Measurements from ENCODE around the gene GINS2. TPM values are rescaled to one million over a fixed set of nuclear protein-coding genes. Genes with fewer than 3 reads are reported as not detected.

Gene GINS2
- total RNA-seq, 6 experiments from 2014 or later: 11.8 to 24.6 (median 21.0) TPM

DNA sequence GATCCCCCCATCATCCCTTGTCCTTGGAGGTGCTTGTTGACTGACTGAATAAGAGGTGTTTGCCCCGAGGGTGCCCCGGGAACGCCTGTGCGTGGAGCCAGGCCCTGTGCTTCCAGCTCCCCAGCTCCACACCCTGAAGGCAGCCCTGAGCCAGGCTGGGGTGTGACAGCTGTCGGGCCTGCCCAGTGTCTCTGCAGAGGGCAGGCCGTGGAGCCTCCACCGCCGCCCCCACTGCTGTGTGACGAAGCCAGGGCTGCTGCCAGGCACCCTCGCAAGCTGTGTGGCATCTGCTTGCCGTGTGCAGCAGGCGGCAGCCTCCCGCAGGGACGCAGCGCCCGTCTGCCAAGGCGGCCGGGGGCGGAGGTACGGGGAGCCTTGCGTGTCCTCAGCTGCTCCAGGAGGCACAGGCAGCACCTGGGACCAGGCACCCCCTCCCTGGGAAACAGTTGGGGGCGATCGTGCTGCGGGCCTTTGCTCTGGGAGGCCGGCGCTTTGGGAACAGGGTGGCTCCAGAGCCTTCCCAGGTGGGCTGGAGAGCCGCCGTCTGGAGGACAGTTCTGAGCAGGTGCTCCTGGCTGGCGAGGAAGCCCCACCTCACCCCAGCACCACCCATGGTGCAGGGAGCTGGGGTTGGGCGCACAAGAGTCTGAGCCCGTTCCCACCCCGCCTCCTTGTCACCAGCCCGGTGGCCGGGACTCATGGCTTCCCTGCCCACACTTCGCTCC, 49.1 kb downstream of the GINS2 start:
- Mint-ChIP-seq H3K36me3 (ENCODE audit: low read depth) (no peaks in the 10 kb centered on the region), H3K27ac (no peak overlapping the region)

GRCh38 chr16:85638695-85639409, 49.9 kb downstream of the GINS2 start:
- no peak for TF ChIP-seq CTCF (IDR thresholded peaks at IDR 0.05)
- no peaks in the 10 kb centered on the region for H3K4me1 Mint-ChIP-seq (ENCODE audit: low read depth)
- no peaks in the 10 kb centered on the region for H3K36me3 Mint-ChIP-seq (ENCODE audit: low read depth)
- no peaks in the 10 kb centered on the region for H3K9me3 Mint-ChIP-seq
- DNase-seq: no peak
- H3K27me3 Mint-ChIP-seq (ENCODE audit: insufficient read depth): peaks cover 2% of the 10 kb centered on the region; the same call in 1 of the 2 replicates
- H3K4me3 Mint-ChIP-seq: no peak overlapping the region
- H3K27ac Mint-ChIP-seq: no peak overlapping the region

More for the DNA sequence above, 49.1 kb downstream of the GINS2 start:
- Mint-ChIP-seq H3K4me3 (no peak overlapping the region), H3K27me3 (ENCODE audit: insufficient read depth) (peaks cover 5% of the 10 kb centered on the region), H3K9me3 (no peaks in the 10 kb centered on the region), H3K4me1 (ENCODE audit: low read depth) (no peaks in the 10 kb centered on the region)
- no peak for DNase-seq
- TF ChIP-seq CTCF (IDR thresholded peaks at IDR 0.05): no peak

- Mint-ChIP-seq H3K9me3 (no peaks in the 10 kb centered on the region), H3K4me1 (ENCODE audit: low read depth) (no peaks in the 10 kb centered on the region), H3K27ac (no peak overlapping the region), H3K4me3 (no peak overlapping the region), H3K36me3 (ENCODE audit: low read depth) (no peaks in the 10 kb centered on the region), H3K27me3 (ENCODE audit: insufficient read depth) (peaks cover 2% of the 10 kb centered on the region; the same call in 1 of the 2 replicates)
- TF ChIP-seq CTCF (IDR thresholded peaks at IDR 0.05): no peak
- no peak for DNase-seq
Measured at GRCh38 chr16:85637808-85638647, 50.7 kb downstream of the GINS2 start.

DNA sequence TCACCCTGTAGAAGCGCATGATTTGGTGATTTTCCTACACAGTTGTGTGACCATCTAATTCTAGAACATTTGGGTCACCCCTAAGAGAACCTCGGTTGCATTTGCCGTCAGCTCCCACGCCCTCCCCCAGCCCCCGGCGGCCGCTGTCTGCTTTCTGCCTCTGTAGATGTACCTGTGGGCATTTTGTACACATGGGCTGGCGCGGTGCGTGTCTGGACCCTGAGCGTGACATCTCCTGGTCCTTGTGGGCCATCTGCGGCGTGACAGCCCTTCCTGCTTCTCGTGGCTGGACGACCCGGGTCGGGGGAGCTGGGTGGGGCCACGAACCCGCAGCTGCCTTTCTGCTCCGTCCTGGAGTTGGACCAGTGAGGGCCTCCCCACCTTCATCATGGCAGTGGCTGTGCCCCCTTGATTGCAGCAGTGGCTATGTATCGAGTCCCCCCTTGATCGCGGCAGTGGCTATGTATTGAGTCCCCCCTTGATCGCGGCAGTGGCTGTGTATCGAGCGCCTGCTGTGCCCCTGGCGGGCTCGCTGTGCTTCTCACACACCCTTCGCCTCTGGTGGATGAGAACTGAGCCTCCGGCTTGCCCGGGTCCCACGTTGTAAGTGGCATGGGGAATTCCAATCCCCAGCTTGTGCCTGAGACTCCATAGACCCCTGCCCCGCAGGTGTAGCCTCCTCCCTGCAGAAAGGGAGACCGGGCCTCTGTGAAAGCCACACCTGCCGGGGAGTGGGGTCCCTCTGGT, 51.5 kb downstream of the GINS2 start:
- Mint-ChIP-seq H3K27ac (no peak overlapping the region), H3K4me1 (ENCODE audit: low read depth) (no peaks in the 10 kb centered on the region), H3K27me3 (ENCODE audit: insufficient read depth) (peaks cover 2% of the 10 kb centered on the region; the same call in 1 of the 2 replicates), H3K9me3 (no peaks in the 10 kb centered on the region), H3K36me3 (ENCODE audit: low read depth) (no peaks in the 10 kb centered on the region), H3K4me3 (no peak overlapping the region)
- no peak for TF ChIP-seq CTCF (IDR thresholded peaks at IDR 0.05)
- no peak for DNase-seq
